Measurements from ENCODE around the gene DEDD2.

DNA sequence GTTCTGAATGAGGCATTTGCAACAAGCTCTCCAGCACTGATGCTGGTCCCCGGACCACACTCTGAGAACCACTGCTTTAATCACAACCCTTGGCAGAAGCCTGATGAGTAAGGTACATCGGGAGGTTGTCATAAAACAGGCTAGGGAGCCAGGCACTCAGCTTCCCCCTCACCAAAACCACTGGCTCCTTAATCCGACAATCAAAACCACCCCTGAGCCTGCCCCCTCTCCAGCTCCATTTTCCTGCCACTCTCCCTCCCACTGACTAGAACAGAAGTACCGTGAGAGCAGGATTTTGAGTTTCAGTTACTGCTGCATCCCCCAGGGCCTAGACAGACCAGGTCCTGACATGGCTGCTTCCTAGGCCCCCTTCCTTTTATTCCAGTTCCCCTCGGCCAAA lies 17.7 kb upstream of the DEDD2 start:
- TF ChIP-seq POLR2AphosphoS5 (IDR thresholded peaks at IDR 0.05; ENCODE audit: low read depth, low read length) (no peak), TAF1 (IDR thresholded peaks at IDR 0.05; ENCODE audit: borderline replicate concordance, low read depth, low read length) (no peak), POLR2A (IDR thresholded peaks at IDR 0.05; ENCODE audit: low read depth, low read length) (no peak)

All from GM12892 (cell line).